A204.1 (cell line): Measurements from ENCODE around the gene CPSF4L.
"Not testable (repeated sequence)": the region's sequence is repeated elsewhere in the genome, so short reads cannot be mapped to it uniquely, and the experiment has no call there.

ENCODE experiments used
- FAIRE-seq: peaks from 2 replicates; lab custom pipeline; 2012; peaks lifted over from hg19 to GRCh38; lab: Jason Lieb, UNC

CPSF4L gene

GRCh38 chr17:73267648-73268537, 6.2 kb upstream of the CPSF4L start:
- no peak for FAIRE-seq

- no peak for FAIRE-seq
Observed at GRCh38 chr17:73266796-73267195, 5.1 kb upstream of the CPSF4L start.

GRCh38 chr17:73265646-73266640, 4.3 kb upstream of the CPSF4L start:
- FAIRE-seq = no peak

GRCh38 chr17:73264448-73264847, 2.8 kb upstream of the CPSF4L start:
- not testable (repeated sequence) for FAIRE-seq

- no peak for FAIRE-seq
Observed at GRCh38 chr17:73262676-73263642, 1.3 kb upstream of the CPSF4L start.

- FAIRE-seq = no peak
Observed at GRCh38 chr17:73261952-73262675, 434 bp upstream of the CPSF4L start.

- FAIRE-seq = no peak
Observed at GRCh38 chr17:73257516-73257915, 4.2 kb downstream of the CPSF4L start.

GRCh38 chr17:73256220-73256619, 5.5 kb downstream of the CPSF4L start:
- no peak for FAIRE-seq

GRCh38 chr17:73255671-73256181, 6.0 kb downstream of the CPSF4L start:
- no peak for FAIRE-seq

GRCh38 chr17:73251871-73252270, 9.8 kb downstream of the CPSF4L start:
- no peak for FAIRE-seq

GRCh38 chr17:73250851-73251640, 10.6 kb downstream of the CPSF4L start:
- FAIRE-seq = no peak

GRCh38 chr17:73249700-73250099, 12.0 kb downstream of the CPSF4L start:
- no peak for FAIRE-seq

- no peak for FAIRE-seq
Observed at GRCh38 chr17:73248532-73248931, 13.1 kb downstream of the CPSF4L start.

- peak; percentile 19 for FAIRE-seq
Observed at GRCh38 chr17:73247726-73248125, 14.0 kb downstream of the CPSF4L start.

GRCh38 chr17:73240561-73240960, 21.1 kb downstream of the CPSF4L start:
- no peak for FAIRE-seq

- no peak for FAIRE-seq
Observed at GRCh38 chr17:73237714-73238113, 24.0 kb downstream of the CPSF4L start.

GRCh38 chr17:73234736-73235135, 26.9 kb downstream of the CPSF4L start:
- no peak for FAIRE-seq

GRCh38 chr17:73232587-73233373, 28.9 kb downstream of the CPSF4L start:
- no peak for FAIRE-seq
